ENCODE data around the gene TMEM247.

GRCh38 chr2:46530639-46531038 is 51.3 kb downstream of the TMEM247 start:
- no peak for TF ChIP-seq RARB (CRISPR knock-in tag; IDR thresholded peaks at IDR 0.05)
- TF ChIP-seq PATZ1 (CRISPR knock-in tag; IDR thresholded peaks at IDR 0.05; ENCODE audit: borderline replicate concordance), result no peak
- TF ChIP-seq GLIS3 (CRISPR knock-in tag; IDR thresholded peaks at IDR 0.05), result no peak
- no peak for TF ChIP-seq TCF4 (CRISPR knock-in tag; IDR thresholded peaks at IDR 0.05; ENCODE audit: borderline replicate concordance)
- TF ChIP-seq TSHZ2 (CRISPR knock-in tag; IDR thresholded peaks at IDR 0.05), result no peak
- no peak for TF ChIP-seq POU6F1 (CRISPR knock-in tag; IDR thresholded peaks at IDR 0.05; ENCODE audit: borderline replicate concordance, low read depth)
- no peak for TF ChIP-seq ARNTL (CRISPR knock-in tag; IDR thresholded peaks at IDR 0.05; ENCODE audit: borderline replicate concordance, low read depth)
- no peak for TF ChIP-seq ESRRG (CRISPR knock-in tag; IDR thresholded peaks at IDR 0.05)
- TF ChIP-seq ZFP3 (CRISPR knock-in tag; IDR thresholded peaks at IDR 0.05), result no peak
- TF ChIP-seq ZNF8 (CRISPR knock-in tag; IDR thresholded peaks at IDR 0.05), result no peak
- no peak for TF ChIP-seq BACH2 (CRISPR knock-in tag; IDR thresholded peaks at IDR 0.05; ENCODE audit: borderline replicate concordance)
